GM18519 (cell line): ENCODE measurements around the gene MAF.

Experiments
- ATAC-seq: cut with Tn5 transposase; IDR thresholded peaks from one replicate; pipeline ENCODE4 v1.9.1; 2021; ENCODE audit warnings: mild to moderate bottlenecking, moderate library complexity; ENCODE audit not compliant: unreplicated experiment, low FRiP score

MAF gene

GRCh38 chr16:79554912-79555311, 45.6 kb downstream of the MAF start:
- ATAC-seq: no peak

- no peak for ATAC-seq
Measured at GRCh38 chr16:79550373-79550772, 50.2 kb downstream of the MAF start.

- no peak for ATAC-seq
Measured at GRCh38 chr16:79547085-79547484, 53.5 kb downstream of the MAF start.
